AG04449 (cell line): ENCODE results near the gene PAOX.

Experiments used
- CTCF ChIA-PET: fragments of 350-600 bp; formaldehyde crosslinking; extraction: SDS; loops from one replicate; lab custom pipeline; 2021; ENCODE audit warnings: antibody characterized with exemption; lab: Yijun Ruan, JAX
- POLR2A ChIA-PET: fragments of 400-600, 350-600 bp; formaldehyde crosslinking; extraction: SDS; loops from one replicate; lab custom pipeline; 2020; ENCODE audit warnings: antibody characterized with exemption, inconsistent platforms; lab: Yijun Ruan, JAX
- DNase-seq: peaks from one replicate; pipeline ENCODE4 v3.0.0-alpha.2; 2010; ENCODE audit warnings: low read depth, low spot score
- H3K4me3 ChIP-seq: 2 replicates; pipeline ENCODE4 v1.5.1; 2011; ENCODE audit warnings: low read depth, mild to moderate bottlenecking, control low read depth, low read length
- CTCF ChIP-seq: IDR thresholded peaks from one replicate; pipeline ENCODE4 v1.5.1; 2011; ENCODE audit warnings: mild to moderate bottlenecking, moderate library complexity, low read length, control low read depth, inconsistent platforms; ENCODE audit not compliant: insufficient read depth; ENCODE audit errors: missing control alignments

PAOX gene

GRCh38 chr10:133396035-133396624 lies 17.1 kb downstream of the PAOX start:
- H3K4me3 ChIP-seq = no peak overlapping the region
- no peak for DNase-seq
- TF ChIP-seq CTCF = no peak
- ChIA-PET CTCF (interaction anchor here (3.2 kb wide), 1 partner anchor 67 kb away, joined by 8 read pairs; no protein-coding TSS in a partner anchor), POLR2A (no interaction called here)

- TF ChIP-seq CTCF = no peak
- CTCF ChIA-PET = no interaction called here
- no peak overlapping the region for H3K4me3 ChIP-seq
- DNase-seq = no peak
- POLR2A ChIA-PET = no interaction called here
Observed at GRCh38 chr10:133397938-133398337, 18.9 kb downstream of the PAOX start.

- H3K4me3 ChIP-seq = no peak overlapping the region
- DNase-seq = no peak
- TF ChIP-seq CTCF = no peak
- CTCF ChIA-PET = no interaction called here
- POLR2A ChIA-PET = no interaction called here
Observed at GRCh38 chr10:133399123-133399601, 20.1 kb downstream of the PAOX start.

- CTCF ChIA-PET = no interaction called here
Observed at GRCh38 chr10:133400624-133401424, 21.8 kb downstream of the PAOX start.

GRCh38 chr10:133401500-133401899 lies 22.4 kb downstream of the PAOX start:
- no peak for TF ChIP-seq CTCF
- no peak for DNase-seq
- H3K4me3 ChIP-seq = no peak overlapping the region
- CTCF ChIA-PET = no interaction called here
- POLR2A ChIA-PET = no interaction called here

More at GRCh38 chr10:133400624-133401424, 21.8 kb downstream of the PAOX start:
- POLR2A ChIA-PET = no interaction called here
- DNase-seq = no peak
- no peak for TF ChIP-seq CTCF
- H3K4me3 ChIP-seq = no peak overlapping the region

GRCh38 chr10:133401981-133402725 lies 23.1 kb downstream of the PAOX start:
- ChIA-PET POLR2A (no interaction called here), CTCF (no interaction called here)
- no peak for TF ChIP-seq CTCF

More at GRCh38 chr10:133401981-133402725, 23.1 kb downstream of the PAOX start:
- no peak overlapping the region for H3K4me3 ChIP-seq
- DNase-seq = no peak
